Measurements from ENCODE around the gene CADM4.

CADM4 gene

DNA sequence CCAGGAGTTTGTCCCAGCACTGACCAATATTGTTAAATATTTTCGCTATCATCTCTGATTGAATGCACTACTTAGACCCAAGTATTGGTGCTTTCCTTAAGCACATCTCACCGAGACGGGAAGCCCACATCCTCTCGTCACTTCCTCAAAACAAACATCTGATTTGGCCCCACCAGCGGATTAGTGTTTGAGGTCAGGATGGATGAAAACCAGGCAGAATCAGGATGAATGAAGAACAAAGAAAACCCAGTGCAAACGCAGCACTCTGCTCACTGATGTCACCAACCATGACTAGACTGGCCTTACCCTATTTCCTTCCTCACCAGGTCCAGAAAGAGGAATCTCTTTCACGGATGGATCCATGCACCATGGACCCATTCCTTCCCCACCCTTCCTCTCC, 24.4 kb upstream of the CADM4 start:
- TF ChIP-seq CTCF (IDR thresholded peaks at IDR 0.05; ENCODE audit: low read depth, low read length) = no peak
- no peak for DNase-seq (ENCODE audit: low read depth, low spot score)
- in situ Hi-C loops (cut with HindIII; ENCODE audit: low sequenced_read_pairs) = no loop called here
- no peak overlapping the region for H3K4me3 ChIP-seq (ENCODE audit: low read depth, low read length)

GRCh38 chr19:43662487-43662886, 22.8 kb upstream of the CADM4 start:
- no peak for DNase-seq (ENCODE audit: low read depth, low spot score)
- in situ Hi-C loops (cut with HindIII; ENCODE audit: low sequenced_read_pairs) = no loop called here
- H3K4me3 ChIP-seq (ENCODE audit: low read depth, low read length) = no peak overlapping the region
- peak; percentile 41 for TF ChIP-seq CTCF (IDR thresholded peaks at IDR 0.05; ENCODE audit: low read depth, low read length)

DNA sequence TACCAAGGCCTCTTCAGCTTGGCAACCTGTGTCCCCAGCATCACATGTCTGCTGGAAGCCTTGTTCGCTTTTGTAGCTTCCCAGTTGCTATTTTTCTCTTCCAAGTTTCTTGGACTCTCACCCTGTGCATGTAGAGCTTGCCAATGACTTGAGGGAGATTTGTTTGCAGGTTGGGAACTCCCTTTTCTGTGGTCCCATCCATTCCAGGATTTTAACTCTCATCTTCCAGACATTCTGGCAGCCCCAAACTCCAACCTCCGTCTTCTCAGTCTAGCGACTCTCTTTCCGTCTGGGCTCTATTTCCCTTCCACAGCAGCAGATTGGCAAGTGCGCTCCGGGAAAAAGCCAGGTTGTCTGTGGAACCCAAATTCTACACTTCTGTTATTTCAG, 21.3 kb upstream of the CADM4 start:
- no peak for TF ChIP-seq CTCF (IDR thresholded peaks at IDR 0.05; ENCODE audit: low read depth, low read length)
- in situ Hi-C loops (cut with HindIII; ENCODE audit: low sequenced_read_pairs) = no loop called here
- DNase-seq (ENCODE audit: low read depth, low spot score) = no peak
- H3K4me3 ChIP-seq (ENCODE audit: low read depth, low read length) = no peak overlapping the region

DNA sequence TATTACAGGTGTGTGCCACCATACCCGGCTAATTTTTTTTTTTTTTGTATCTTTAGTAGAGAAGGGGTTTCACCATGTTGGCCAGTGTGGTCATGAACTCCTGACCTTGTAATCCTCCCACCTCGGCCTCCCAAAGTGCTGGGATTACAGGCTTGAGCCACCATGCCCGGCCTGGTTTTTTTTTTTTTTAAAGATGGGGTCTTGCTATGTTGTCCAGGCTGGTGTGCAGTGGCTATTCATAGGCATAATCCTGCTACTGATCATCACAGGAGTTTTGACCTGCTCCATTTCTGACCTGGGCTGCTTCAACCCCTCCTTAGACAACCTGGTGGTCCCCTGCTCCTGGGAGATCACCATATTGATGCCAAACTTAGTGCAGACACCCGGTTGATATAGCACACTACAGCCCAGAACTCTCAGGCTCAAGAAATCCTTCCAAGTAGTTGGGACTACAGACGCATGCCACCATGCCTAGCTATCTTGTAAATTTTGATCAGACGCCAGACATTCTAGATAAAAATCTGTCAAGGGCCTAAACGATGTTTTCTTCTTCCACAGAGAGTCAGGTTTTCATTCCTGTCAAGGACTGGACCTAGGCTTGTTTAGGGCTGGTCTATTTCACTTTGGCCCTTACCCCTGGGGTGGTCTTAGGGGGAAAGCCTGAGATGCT, 20.8 kb upstream of the CADM4 start:
- no peak for TF ChIP-seq CTCF (IDR thresholded peaks at IDR 0.05; ENCODE audit: low read depth, low read length)

GRCh38 chr19:43658494-43658893, 18.8 kb upstream of the CADM4 start:
- DNase-seq (ENCODE audit: low read depth, low spot score) = no peak
- no peak for TF ChIP-seq CTCF (IDR thresholded peaks at IDR 0.05; ENCODE audit: low read depth, low read length)
- in situ Hi-C loops (cut with HindIII; ENCODE audit: low sequenced_read_pairs) = no loop called here
- H3K4me3 ChIP-seq (ENCODE audit: low read depth, low read length) = no peak overlapping the region

More for the DNA sequence above, 20.8 kb upstream of the CADM4 start:
- H3K4me3 ChIP-seq (ENCODE audit: low read depth, low read length) = no peak overlapping the region
- in situ Hi-C loops (cut with HindIII; ENCODE audit: low sequenced_read_pairs) = no loop called here
- DNase-seq (ENCODE audit: low read depth, low spot score) = no peak

GRCh38 chr19:43658001-43658400, 18.4 kb upstream of the CADM4 start:
- in situ Hi-C loops (cut with HindIII; ENCODE audit: low sequenced_read_pairs) = no loop called here
- no peak for TF ChIP-seq CTCF (IDR thresholded peaks at IDR 0.05; ENCODE audit: low read depth, low read length)
- DNase-seq (ENCODE audit: low read depth, low spot score) = no peak
- H3K4me3 ChIP-seq (ENCODE audit: low read depth, low read length) = no peak overlapping the region

Measured in astrocyte of the spinal cord (primary cell).